Parathyroid adenoma (tissue), 2 donors: ENCODE results near the gene KDM4B.

ENCODE experiments used
- H2AFZ ChIP-seq: fragments of 300-600 bp; sonication (generic); one replicate; pipeline ENCODE4 v1.7.0; 2017; ENCODE audit warnings: antibody characterized with exemption, mild to moderate bottlenecking
- H3K27ac ChIP-seq: fragments of 300-600 bp; sonication (generic); one replicate; pipeline ENCODE4 v1.7.0; 2017
- H3K27me3 ChIP-seq: fragments of 300-600 bp; sonication (generic); one replicate; pipeline ENCODE4 v1.7.0; 2017; ENCODE audit warnings: low read length; ENCODE audit not compliant: control insufficient read depth, insufficient read depth
- H3K36me3 ChIP-seq: fragments of 300-600 bp; sonication (generic); one replicate; pipeline ENCODE4 v1.7.0; 2017; ENCODE audit warnings: low read length; ENCODE audit not compliant: control insufficient read depth, insufficient read depth
- H3K4me1 ChIP-seq: fragments of 300-600 bp; sonication (generic); one replicate; pipeline ENCODE4 v1.7.0; 2017; ENCODE audit warnings: control low read depth
- H3K4me2 ChIP-seq: fragments of 300-600 bp; sonication (generic); one replicate; pipeline ENCODE4 v1.7.0; 2017; ENCODE audit warnings: low read length
- H3K4me3 ChIP-seq: fragments of 300-600 bp; sonication (generic); one replicate; pipeline ENCODE4 v1.7.0; 2017; ENCODE audit warnings: low read depth, low read length
- H3K79me2 ChIP-seq: fragments of 300-600 bp; sonication (generic); one replicate; pipeline ENCODE4 v1.7.0; 2017; ENCODE audit warnings: control low read depth
- H3K9ac ChIP-seq: fragments of 300-600 bp; sonication (generic); one replicate; pipeline ENCODE4 v1.7.0; 2017; ENCODE audit warnings: mild to moderate bottlenecking
- H3K9me3 ChIP-seq: fragments of 300-600 bp; sonication (generic); one replicate; pipeline ENCODE4 v1.7.0; 2017; ENCODE audit warnings: low read length; ENCODE audit not compliant: control insufficient read depth
- TF ChIP-seq, protein P1 (sequence below): fragments of 300-600 bp; sonication (generic); IDR thresholded peaks from one replicate; pipeline ENCODE4 v1.7.0; 2017; ENCODE audit warnings: antibody characterized with exemption, mild to moderate bottlenecking
- donor health status: primary hyperparathyroidism.

KDM4B gene

DNA sequence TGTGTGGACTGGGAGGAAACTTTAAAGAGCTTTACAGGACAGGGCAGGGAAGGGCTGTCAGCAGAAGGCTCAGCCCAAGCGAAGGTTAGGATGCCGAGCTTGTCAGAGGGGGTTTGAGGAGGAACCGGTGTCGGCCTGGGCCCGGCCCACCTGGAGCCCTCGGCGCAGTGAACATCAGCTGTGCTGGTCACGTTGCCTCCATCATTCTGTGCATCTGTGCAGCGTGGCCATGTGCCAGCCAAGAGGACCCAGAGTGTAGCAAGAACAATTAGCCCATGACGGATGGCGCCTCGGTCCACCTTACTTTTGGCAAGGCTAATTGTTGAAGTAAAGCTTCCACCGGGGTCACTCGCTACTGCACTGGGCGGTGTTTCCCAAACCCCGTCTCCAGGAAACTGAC lies 210.3 kb downstream of the KDM4B start:
- H3K4me2 ChIP-seq: no peak overlapping the region
- H2AFZ ChIP-seq: no peak overlapping the region
- no peaks in the 10 kb centered on the region for H3K9me3 ChIP-seq
- no peaks in the 10 kb centered on the region for H3K4me1 ChIP-seq
- no peak overlapping the region for H3K27ac ChIP-seq
- no peaks in the 10 kb centered on the region for H3K27me3 ChIP-seq
- H3K36me3 ChIP-seq: no peaks in the 10 kb centered on the region
- H3K4me3 ChIP-seq: no peak overlapping the region
- no peaks in the 10 kb centered on the region for H3K79me2 ChIP-seq
- TF ChIP-seq, protein P1, sequence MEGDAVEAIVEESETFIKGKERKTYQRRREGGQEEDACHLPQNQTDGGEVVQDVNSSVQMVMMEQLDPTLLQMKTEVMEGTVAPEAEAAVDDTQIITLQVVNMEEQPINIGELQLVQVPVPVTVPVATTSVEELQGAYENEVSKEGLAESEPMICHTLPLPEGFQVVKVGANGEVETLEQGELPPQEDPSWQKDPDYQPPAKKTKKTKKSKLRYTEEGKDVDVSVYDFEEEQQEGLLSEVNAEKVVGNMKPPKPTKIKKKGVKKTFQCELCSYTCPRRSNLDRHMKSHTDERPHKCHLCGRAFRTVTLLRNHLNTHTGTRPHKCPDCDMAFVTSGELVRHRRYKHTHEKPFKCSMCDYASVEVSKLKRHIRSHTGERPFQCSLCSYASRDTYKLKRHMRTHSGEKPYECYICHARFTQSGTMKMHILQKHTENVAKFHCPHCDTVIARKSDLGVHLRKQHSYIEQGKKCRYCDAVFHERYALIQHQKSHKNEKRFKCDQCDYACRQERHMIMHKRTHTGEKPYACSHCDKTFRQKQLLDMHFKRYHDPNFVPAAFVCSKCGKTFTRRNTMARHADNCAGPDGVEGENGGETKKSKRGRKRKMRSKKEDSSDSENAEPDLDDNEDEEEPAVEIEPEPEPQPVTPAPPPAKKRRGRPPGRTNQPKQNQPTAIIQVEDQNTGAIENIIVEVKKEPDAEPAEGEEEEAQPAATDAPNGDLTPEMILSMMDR: no peak
- H3K9ac ChIP-seq: no peak overlapping the region

DNA sequence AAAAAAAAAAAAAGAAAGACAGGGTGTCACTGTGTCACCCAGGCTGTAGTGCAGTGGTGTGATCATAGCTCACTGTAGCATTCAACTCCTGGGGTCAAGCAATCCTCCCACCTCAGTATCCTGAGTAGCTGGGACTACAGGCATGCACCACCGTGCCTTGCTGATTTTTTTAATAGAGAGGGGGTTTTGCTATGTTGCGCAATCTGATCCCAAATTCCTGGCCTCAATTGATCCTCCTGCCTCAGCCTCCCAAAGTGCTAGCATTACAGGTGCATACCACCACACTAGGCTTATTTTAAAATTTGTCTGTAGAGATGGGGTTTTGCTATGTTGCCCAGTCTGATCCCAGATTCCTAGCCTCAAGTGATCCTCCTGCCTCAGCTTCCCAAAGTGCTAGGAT lies 212.4 kb downstream of the KDM4B start:
- no peaks in the 10 kb centered on the region for H3K36me3 ChIP-seq
- H3K79me2 ChIP-seq: no peaks in the 10 kb centered on the region
- no peak overlapping the region for H3K9ac ChIP-seq
- H3K27ac ChIP-seq: no peak overlapping the region
- H3K4me1 ChIP-seq: no peaks in the 10 kb centered on the region
- H3K4me3 ChIP-seq: no peak overlapping the region
- no peaks in the 10 kb centered on the region for H3K27me3 ChIP-seq
- no peaks in the 10 kb centered on the region for H3K9me3 ChIP-seq
- H3K4me2 ChIP-seq: no peak overlapping the region
- TF ChIP-seq, protein P1: no peak
- no peak overlapping the region for H2AFZ ChIP-seq

DNA sequence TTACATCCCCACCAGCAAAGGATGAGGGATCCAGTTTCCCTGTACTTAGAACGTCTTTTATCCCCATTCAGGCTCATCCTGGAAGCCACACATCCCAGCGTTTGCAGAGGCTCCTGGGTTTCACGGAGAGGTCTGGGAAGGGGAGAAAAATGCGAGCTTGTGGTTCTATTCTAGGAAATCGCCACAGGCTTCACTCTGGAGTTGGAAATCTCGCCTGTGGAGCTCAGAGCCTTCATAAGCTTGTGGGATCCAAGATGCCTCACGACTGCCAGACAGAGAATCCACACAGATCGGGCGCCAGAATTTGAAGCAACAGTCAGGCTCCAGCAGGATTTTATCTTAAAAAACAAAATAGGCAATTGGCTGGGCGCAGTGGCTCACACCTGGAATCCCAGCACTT lies 213.8 kb downstream of the KDM4B start:
- TF ChIP-seq, protein P1: no peak
- H3K27me3 ChIP-seq: no peaks in the 10 kb centered on the region
- no peaks in the 10 kb centered on the region for H3K36me3 ChIP-seq
- no peaks in the 10 kb centered on the region for H3K79me2 ChIP-seq
- no peak overlapping the region for H3K4me2 ChIP-seq
- no peaks in the 10 kb centered on the region for H3K9me3 ChIP-seq
- no peak overlapping the region for H2AFZ ChIP-seq
- no peak overlapping the region for H3K27ac ChIP-seq
- no peak overlapping the region for H3K4me3 ChIP-seq
- no peaks in the 10 kb centered on the region for H3K4me1 ChIP-seq
- H3K9ac ChIP-seq: no peak overlapping the region

DNA sequence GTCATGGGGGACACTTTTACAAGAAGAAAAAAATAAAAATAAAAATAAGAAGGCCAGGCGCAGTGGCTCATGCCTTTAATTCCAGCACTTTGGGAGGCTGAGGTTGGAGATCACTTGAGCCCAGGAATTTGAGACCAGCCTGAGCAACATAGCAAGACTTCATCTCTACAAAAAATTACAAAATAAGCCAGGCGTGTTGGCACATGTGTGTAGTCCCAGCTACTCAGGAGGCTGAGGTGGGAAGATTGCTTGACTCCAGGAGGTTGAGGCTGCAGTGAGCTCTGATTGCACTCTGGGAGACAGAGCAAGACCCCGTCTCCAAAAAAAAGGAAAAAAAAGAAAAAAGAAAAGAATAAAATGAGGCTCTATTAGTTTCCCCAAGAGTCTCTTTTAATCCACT lies 214.7 kb downstream of the KDM4B start:
- TF ChIP-seq, protein P1: no peak
- Histone ChIP-seq H3K9ac (no peak overlapping the region), H3K4me1 (no peaks in the 10 kb centered on the region), H3K4me2 (no peak overlapping the region), H3K36me3 (no peaks in the 10 kb centered on the region), H3K27ac (no peak overlapping the region), H3K27me3 (no peaks in the 10 kb centered on the region), H2AFZ (no peak overlapping the region), H3K79me2 (no peaks in the 10 kb centered on the region), H3K9me3 (no peaks in the 10 kb centered on the region), H3K4me3 (no peak overlapping the region)

DNA sequence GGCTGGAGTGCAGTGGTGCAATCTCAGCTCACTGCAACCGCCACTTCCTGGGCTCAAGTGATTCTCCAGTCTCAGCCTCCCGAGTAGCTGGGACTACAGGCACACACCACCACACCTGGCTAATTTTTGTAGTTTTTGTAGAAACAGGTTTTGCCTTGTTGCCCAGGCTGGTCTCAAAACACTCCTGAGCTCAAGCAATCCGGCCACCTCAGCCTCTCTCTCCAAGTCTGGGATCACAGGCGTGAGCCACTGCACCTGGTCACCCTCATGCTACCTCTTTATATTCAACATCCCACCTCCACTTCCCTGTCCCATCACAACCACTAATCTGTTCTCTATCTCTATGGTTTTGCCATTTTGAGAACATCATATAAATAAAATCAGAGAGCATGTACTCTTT lies 216.0 kb downstream of the KDM4B start:
- Histone ChIP-seq H3K4me3 (no peak overlapping the region), H3K4me1 (no peaks in the 10 kb centered on the region), H3K79me2 (no peaks in the 10 kb centered on the region), H3K27ac (no peak overlapping the region), H3K4me2 (no peak overlapping the region), H2AFZ (no peak overlapping the region), H3K9me3 (no peaks in the 10 kb centered on the region), H3K9ac (no peak overlapping the region), H3K27me3 (no peaks in the 10 kb centered on the region), H3K36me3 (no peaks in the 10 kb centered on the region)
- TF ChIP-seq, protein P1: no peak
